K562 (cell line): ENCODE results near the gene AGA. TPM values are rescaled to one million over a fixed set of nuclear protein-coding genes. Genes with fewer than 3 reads are reported as not detected.

Experiments
- ATAC-seq: fragments of 200-7000 bp; cut with Tn5 transposase; 3 replicates; pipeline ENCODE4 v1.9.1; 2020; ENCODE audit warnings: moderate library complexity
- BruUV-seq: library from RNA; stranded (reverse); fragments of 400-500 nt; replicated peaks from 2 replicates; lab custom pipeline; 2021; lab: Mats Ljungman, UMichigan
- CTCF ChIA-PET: fragments of 300-600 bp; formaldehyde crosslinking; extraction: SDS; loops from one replicate; lab custom pipeline; 2021; ENCODE audit warnings: low intra/inter-chr PET ratio; lab: Yijun Ruan, JAX
- POLR2A ChIA-PET: fragments of 300-600, 350-650 bp; sonication (Branson Sonifier 250); formaldehyde crosslinking; extraction: SDS; loops from one replicate; lab custom pipeline; 2021; ENCODE audit warnings: antibody characterized with exemption, inconsistent platforms; lab: Yijun Ruan, JAX
- DNase-seq, 4 experiments: peaks; one replicate each; pipeline versions ENCODE4 v3.0.0 to v3.0.0-alpha.2; 2011 to 2018; ENCODE audit warnings: low spot score in 3 of 4, mixed read lengths in 3 of 4; ENCODE audit errors: extremely low read depth in 1 of 4
- FAIRE-seq: peaks from 2 replicates; lab custom pipeline; 2011; peaks lifted over from hg19 to GRCh38; lab: Jason Lieb, UNC
- H2AFZ ChIP-seq: 2 replicates; pipeline ENCODE4 v1.6.0; 2011; ENCODE audit warnings: low read depth, low read length, control low read depth, inconsistent platforms
- H3K27ac ChIP-seq: fragments of 200-600 bp; 3 replicates; pipeline ENCODE4 v1.8.0; 2011; ENCODE audit warnings: low read depth, mild to moderate bottlenecking, control low read depth, inconsistent platforms, low read length, moderate library complexity, mixed read lengths; ENCODE audit errors: extremely low read depth
- H3K27me3 ChIP-seq, 2 experiments: fragments of 300-600 bp in 1 of 2; 2 replicates in 1 of 2; 3 replicates in 1 of 2; pipeline versions ENCODE4 v1.6.0 to v1.8.0; 2011; ENCODE audit warnings: inconsistent platforms in 2 of 2, low read length in 2 of 2, mild to moderate bottlenecking in 1 of 2, mixed read lengths in 1 of 2, moderate library complexity in 1 of 2; ENCODE audit not compliant: control insufficient read depth in 2 of 2, insufficient read depth in 2 of 2
- H3K36me3 ChIP-seq: fragments of 300-600 bp; 3 replicates; pipeline ENCODE4 v1.8.0; 2011; ENCODE audit warnings: mild to moderate bottlenecking, low read length, inconsistent platforms; ENCODE audit not compliant: control insufficient read depth, insufficient read depth
- H3K4me1 ChIP-seq, 2 experiments: fragments of 200-600 bp in 1 of 2; replicated peaks in 1 of 2; 2 replicates in 1 of 2; 3 replicates in 1 of 2; pipeline versions ENCODE4 v1.5.1 to v1.8.0; 2011; ENCODE audit warnings: inconsistent platforms in 2 of 2, low read length in 2 of 2, mild to moderate bottlenecking in 1 of 2, mixed read lengths in 1 of 2, moderate library complexity in 1 of 2; ENCODE audit not compliant: control insufficient read depth in 2 of 2, insufficient read depth in 2 of 2
- H3K4me2 ChIP-seq: 2 replicates; pipeline ENCODE4 v1.6.1; 2011; ENCODE audit warnings: low read length, control low read depth, inconsistent platforms, mixed read lengths; ENCODE audit not compliant: insufficient read depth
- H3K4me3 ChIP-seq: fragments of 200-600 bp; sonication (generic), shearing (Covaris generic); 2 replicates; pipeline ENCODE4 v1.5.1; 2016; ENCODE audit warnings: control low read depth, inconsistent platforms
- H3K79me2 ChIP-seq: fragments of 200-600 bp; 3 replicates; pipeline ENCODE4 v1.8.0; 2011; ENCODE audit warnings: low read length, inconsistent platforms; ENCODE audit not compliant: control insufficient read depth, insufficient read depth
- H3K9ac ChIP-seq, 2 experiments: 2 replicates each; pipeline versions ENCODE4 v1.6.0 to v1.6.1; 2011; ENCODE audit warnings: low read depth in 2 of 2, low read length in 2 of 2, control low read depth in 1 of 2, inconsistent platforms in 1 of 2, mild to moderate bottlenecking in 1 of 2, mixed read lengths in 1 of 2; ENCODE audit not compliant: insufficient read depth in 1 of 2
- H3K9me1 ChIP-seq: one replicate; pipeline ENCODE4 v1.6.0; 2011; ENCODE audit warnings: inconsistent platforms, mild to moderate bottlenecking, low read length, moderate library complexity; ENCODE audit not compliant: control insufficient read depth, insufficient read depth
- H3K9me3 ChIP-seq: replicated peaks from 2 replicates; pipeline ENCODE4 v1.5.1; 2011; ENCODE audit warnings: low read depth, low read length, inconsistent platforms; ENCODE audit not compliant: control insufficient read depth, insufficient read depth
- H4K20me1 ChIP-seq: replicated peaks from 2 replicates; pipeline ENCODE4 v1.6.1; 2011; ENCODE audit warnings: low read length, inconsistent platforms, mixed read lengths; ENCODE audit not compliant: control insufficient read depth, insufficient read depth
- HINFP ChIP-seq: fragments of 450-650 bp; conservative IDR thresholded peaks from 2 replicates; pipeline ENCODE4 v1.6.1; 2016; ENCODE audit warnings: missing genetic modification characterization, low read depth, mild to moderate bottlenecking, control low read depth, missing compliant biosample characterization
- MCM3 ChIP-seq: fragments of 450-650 bp; IDR thresholded peaks from 2 replicates; pipeline ENCODE4 v1.6.1; 2016
- POLR3A ChIP-seq: IDR thresholded peaks from 2 replicates; pipeline ENCODE4 v1.6.1; 2011; ENCODE audit warnings: borderline replicate concordance, mild to moderate bottlenecking, moderate library complexity; ENCODE audit not compliant: insufficient read length, insufficient read depth; ENCODE audit errors: extremely low read depth
- ZBTB49 ChIP-seq: sonication (generic); formaldehyde crosslinking; IDR thresholded peaks from 2 replicates; pipeline ENCODE4 v1.8.0; 2022; ENCODE audit warnings: missing genetic modification reagents, mild to moderate bottlenecking, borderline replicate concordance
- WGBS: fragments of 100-300 bp; shearing (Covaris generic); methylation state at CpG from one replicate; pipeline ENCODE4 v1.1.6; 2016; ENCODE audit warnings: low coverage, mixed read lengths; ENCODE audit not compliant: insufficient coverage; ENCODE audit errors: missing lambda C conversion rate; 5-methylcytosine and 5-hydroxymethylcytosine counted together
- in situ Hi-C: fragments of 300-500 bp; cut with MboI; formaldehyde crosslinking; loops from 4 replicates; pipeline ENCODE4 v1.15.0; 2018; ENCODE audit warnings: inconsistent platforms, mixed read lengths
- intact Hi-C: fragments of 100-400 bp; cut with micrococcal nuclease; formaldehyde crosslinking; loops from 2 replicates; pipeline ENCODE4 v1.14.2; 2022
- polyA plus RNA-seq, 8 experiments: library from polyadenylated mRNA; depleted of rRNA in 4 of 8; stranded (reverse) in 5 of 8; unstranded in 3 of 8; fragments of >200 nt; fragmentation: Nextera tagmentation in 2 of 8; fragmentation: Illumina TruSeq in 1 of 8; extraction: Ambion mirVana in 2 of 8; extraction: Trizol in 1 of 8; gene quantifications; 2 replicates each; pipeline versions ENCODE4 v1.2.1 to v1.2.3, GENCODE V29; 2011 to 2014; ENCODE audit warnings: inconsistent platforms in 1 of 8, missing spikeins in 1 of 8
- total RNA-seq, 7 experiments: library from RNA; depleted of rRNA in 6 of 7; stranded (reverse); fragments of >200 nt in 6 of 7; fragmentation: Illumina TruSeq in 2 of 7; extraction: Trizol in 2 of 7; gene quantifications; 2 replicates each; pipeline versions ENCODE4 v1.2.1 to v1.2.3, GENCODE V29; 2011 to 2021; ENCODE audit warnings: low replicate concordance in 1 of 7

The AGA gene
- total and polyA plus RNA-seq, 9 of the 15 experiments (the other 6 are each of a cell fraction or from before 2014, with no cell fraction given): 8.5 to 25.0 (median 12.6) TPM

DNA sequence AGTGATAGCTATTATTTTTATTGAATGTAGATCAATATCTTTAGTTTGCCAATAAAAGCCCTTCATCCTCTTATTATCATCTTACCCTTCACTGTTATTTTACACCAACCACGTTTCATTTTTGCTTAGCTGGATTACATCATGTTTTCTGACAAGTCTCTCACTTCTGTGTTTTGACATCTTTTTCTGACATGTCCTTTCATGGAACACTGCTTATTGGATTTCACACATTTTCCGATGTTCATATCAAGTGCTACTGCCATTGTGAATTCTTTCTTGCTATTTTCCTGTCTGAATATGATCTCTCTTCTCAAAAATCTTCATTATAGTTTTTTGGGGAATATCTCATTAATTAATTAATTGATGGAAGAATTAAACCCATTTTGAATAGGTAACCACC lies 48.5 kb upstream of the AGA start:
- Histone ChIP-seq H3K79me2 (no peaks in the 10 kb centered on the region), H4K20me1 (no peaks in the 10 kb centered on the region), H3K36me3 (no peaks in the 10 kb centered on the region), H3K9me1 (no peaks in the 10 kb centered on the region), H3K27me3 (no peaks in the 10 kb centered on the region), H3K27ac (no peak overlapping the region), H2AFZ (no peak overlapping the region), H3K9me3 (no peaks in the 10 kb centered on the region), H3K9ac (no peak overlapping the region), H3K4me3 (no peak overlapping the region), H3K4me1 (no peaks in the 10 kb centered on the region; a peak in 1 of 5 replicates), H3K4me2 (no peak overlapping the region)
- DNase-seq: no peak
- no peak for ATAC-seq
- BruUV-seq: no TSS peak
- POLR2A ChIA-PET: no interaction called here
- intact Hi-C loops (no loop called here), in situ Hi-C loops (no loop called here)
- TF ChIP-seq HINFP (tag) (no peak), ZBTB49 (CRISPR knock-in tag) (no peak), POLR3A (no peak), MCM3 (no peak)
- CTCF ChIA-PET: no interaction called here
- FAIRE-seq: no peak
- WGBS: 6% methylated on average over 2 of the region's 2 CpGs
